ENCODE results near the gene PLCL1.

The PLCL1 gene

DNA sequence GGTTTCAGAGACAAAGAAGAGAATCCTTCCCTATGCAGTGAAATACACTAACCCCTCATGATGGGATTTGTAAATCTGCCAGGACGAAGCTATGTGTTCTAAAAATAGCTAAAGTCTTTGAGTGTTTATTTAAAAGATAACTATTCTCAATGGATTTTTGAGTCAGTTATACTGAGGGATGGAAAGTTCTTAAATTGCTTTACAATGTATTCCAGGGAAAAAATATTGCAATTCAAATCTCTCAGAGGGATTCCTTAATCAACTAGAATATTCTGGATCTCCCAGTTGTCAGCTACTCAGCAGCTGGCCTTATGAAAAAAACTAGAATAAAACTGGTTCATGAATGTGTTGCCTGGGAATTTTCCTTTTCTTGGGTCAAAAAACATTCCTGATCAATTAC lies 312.4 kb downstream of the PLCL1 start:
- no peak for DNase-seq (ENCODE audit: low read depth in 3 of 3)

GRCh38 chr2:198117406-198118041 lies 313.1 kb downstream of the PLCL1 start:
- no peak for DNase-seq (ENCODE audit: low read depth in 3 of 3)

DNA sequence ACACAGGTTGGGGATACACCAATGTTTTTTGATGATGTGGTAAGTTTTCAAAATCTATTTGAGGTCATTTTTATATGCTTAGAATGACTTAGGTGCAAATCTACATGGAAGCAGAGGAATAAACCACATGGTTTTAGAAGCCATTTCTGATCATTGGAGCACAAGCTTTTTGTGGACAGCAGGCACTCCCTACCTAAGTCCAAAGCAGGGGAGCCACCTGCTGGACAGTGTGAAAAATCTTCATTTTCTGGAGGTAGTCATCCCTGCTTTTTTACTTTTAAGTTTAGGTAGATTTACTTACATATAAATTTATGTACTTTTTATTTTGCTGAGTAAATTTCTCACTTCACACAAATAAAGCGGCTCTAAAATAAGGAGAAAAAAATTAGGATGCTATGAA lies 323.2 kb downstream of the PLCL1 start:
- DNase-seq (ENCODE audit: low read depth in 3 of 3), result peak; percentile 12 to 29 (median 22)

GRCh38 chr2:198129609-198130008 lies 325.2 kb downstream of the PLCL1 start:
- DNase-seq (ENCODE audit: low read depth in 3 of 3), result no peak

- DNase-seq (ENCODE audit: low read depth in 3 of 3), result no peak
Observed at GRCh38 chr2:198134293-198134955, 330.0 kb downstream of the PLCL1 start.

DNA sequence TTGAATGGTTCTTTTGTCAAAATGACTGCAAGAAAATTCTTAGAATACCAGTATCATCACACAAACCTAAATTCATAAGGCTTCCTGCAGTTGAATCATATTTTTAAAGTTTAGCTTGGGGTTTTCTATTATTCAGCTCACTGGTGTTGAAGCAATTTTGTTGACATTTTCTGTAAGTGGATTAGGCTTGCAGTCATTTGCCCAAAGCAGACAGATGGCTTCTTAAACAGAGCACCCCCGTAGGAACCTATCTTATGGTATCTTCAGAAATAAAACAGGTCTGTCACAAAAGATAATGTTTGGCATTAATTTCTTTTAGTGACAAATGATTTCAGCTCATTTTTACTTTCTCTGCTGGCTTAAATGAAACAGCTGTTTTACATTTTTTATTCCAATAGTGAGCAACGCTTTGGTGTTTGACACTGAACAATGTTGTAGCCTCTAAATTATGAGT lies 331.1 kb downstream of the PLCL1 start:
- no peak for DNase-seq (ENCODE audit: low read depth in 3 of 3)

- DNase-seq (ENCODE audit: low read depth in 3 of 3), result no peak
Observed at GRCh38 chr2:198136142-198136541, 331.7 kb downstream of the PLCL1 start.

DNA sequence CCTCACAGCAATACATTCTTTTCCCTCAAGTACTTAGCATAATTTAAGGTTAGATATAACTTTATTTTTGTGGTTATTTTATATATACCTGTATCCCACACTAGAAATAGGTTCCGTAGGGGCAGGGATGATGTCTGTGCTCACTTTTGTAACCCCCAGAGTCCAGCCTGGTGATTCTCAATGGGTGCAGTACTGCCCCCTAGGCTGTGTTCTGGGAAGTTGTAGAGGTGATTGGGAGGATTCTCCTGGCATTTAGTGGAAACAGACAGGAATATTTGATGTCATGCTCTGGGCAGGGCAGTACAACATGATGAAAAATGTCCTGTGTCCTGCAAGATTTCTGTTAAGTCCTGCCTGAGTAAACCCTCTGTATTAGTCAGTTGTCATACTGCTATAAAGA lies 333.3 kb downstream of the PLCL1 start:
- DNase-seq (ENCODE audit: low read depth in 3 of 3), result no peak

- DNase-seq (ENCODE audit: low read depth in 3 of 3), result no peak
Observed at GRCh38 chr2:198141726-198142125, 337.3 kb downstream of the PLCL1 start.

DNA sequence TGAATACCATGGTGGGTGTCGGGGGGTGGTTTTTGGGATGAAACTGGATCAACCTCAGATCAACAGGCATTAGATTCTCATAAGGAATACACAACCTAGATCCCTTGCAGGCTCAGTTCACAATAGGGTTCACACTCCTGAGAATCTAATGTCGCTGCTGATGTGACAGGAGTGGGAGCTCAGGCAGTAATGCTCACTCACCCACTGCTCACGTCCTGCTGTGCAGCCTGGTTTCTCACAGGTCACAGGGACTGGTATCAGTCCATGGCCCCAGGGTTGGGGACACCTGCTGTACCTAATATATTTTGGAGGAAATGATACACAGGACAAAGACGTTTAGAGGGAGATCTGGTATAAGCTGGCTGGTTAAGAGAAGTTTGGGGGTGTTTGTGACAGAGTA lies 338.8 kb downstream of the PLCL1 start:
- DNase-seq (ENCODE audit: low read depth in 3 of 3), result no peak

DNA sequence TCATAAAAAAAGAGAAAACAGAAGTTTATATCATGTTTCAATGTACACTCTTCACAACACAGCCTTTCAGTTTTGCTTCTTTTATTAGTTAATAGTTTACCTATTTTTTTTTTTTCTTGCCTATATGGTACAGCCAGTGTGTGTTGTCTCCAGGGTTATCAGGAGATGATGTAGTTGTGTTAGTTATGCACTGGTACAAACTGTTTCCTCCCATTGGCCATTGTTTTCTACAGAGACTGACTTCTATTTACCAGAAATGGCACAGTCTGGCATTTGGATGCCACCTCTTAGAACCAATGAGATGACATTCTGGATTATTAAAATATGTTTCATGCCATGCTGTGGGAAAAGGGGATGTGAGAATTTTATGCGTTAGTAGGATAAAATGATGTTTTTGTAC lies 339.4 kb downstream of the PLCL1 start:
- DNase-seq (ENCODE audit: low read depth in 3 of 3), result no peak

GRCh38 chr2:198144660-198145059 lies 340.3 kb downstream of the PLCL1 start:
- no peak for DNase-seq (ENCODE audit: low read depth in 3 of 3)

GRCh38 chr2:198146346-198146940 lies 342.1 kb downstream of the PLCL1 start:
- no peak for DNase-seq (ENCODE audit: low read depth in 3 of 3)

DNA sequence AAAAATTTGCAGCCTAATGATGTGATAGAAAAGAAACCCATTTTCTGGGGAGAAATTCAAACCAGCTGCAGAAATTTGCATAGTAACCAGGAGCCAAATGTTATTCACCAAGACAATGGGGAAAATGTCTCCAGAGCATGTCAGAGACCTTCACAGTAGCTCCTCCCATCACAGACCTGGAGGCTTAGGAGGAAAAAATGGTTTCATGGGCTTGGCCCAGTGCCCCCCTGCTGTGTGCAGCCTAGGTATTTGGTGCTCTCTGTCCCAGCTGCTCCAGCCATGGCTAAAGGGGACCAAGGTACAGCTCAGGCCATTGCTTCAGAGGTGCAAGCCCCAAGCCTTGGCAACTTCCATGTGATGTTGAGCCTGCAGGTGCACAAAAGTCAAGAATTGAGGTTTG lies 352.9 kb downstream of the PLCL1 start:
- no peak for DNase-seq (ENCODE audit: low read depth in 3 of 3)

- DNase-seq (ENCODE audit: low read depth in 3 of 3), result no peak
Observed at GRCh38 chr2:198161151-198161550, 356.8 kb downstream of the PLCL1 start.

DNA sequence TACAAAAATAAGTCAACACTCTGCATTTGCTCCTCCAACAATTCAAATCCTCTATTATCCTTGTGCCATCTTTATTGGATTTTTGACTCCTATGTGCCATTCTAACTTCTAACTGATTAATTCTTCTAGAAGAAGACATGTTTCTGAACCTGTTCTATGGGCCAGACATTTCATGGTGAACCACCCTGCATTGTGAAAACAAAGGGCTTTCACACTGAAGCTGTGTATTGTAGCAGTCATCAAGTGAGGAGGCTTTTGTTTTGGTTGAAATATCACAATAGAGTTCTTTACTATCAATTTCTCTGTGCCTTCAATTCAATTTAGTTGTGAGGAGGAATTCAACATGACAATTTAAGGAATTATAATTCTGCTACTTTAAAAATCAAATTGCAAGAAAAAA lies 357.9 kb downstream of the PLCL1 start:
- DNase-seq (ENCODE audit: low read depth in 3 of 3), result no peak

GRCh38 chr2:198164843-198165242 lies 360.4 kb downstream of the PLCL1 start:
- no peak for DNase-seq (ENCODE audit: low read depth in 3 of 3)

- no peak for DNase-seq (ENCODE audit: low read depth in 3 of 3)
Observed at GRCh38 chr2:198165289-198165688, 360.9 kb downstream of the PLCL1 start.

DNA sequence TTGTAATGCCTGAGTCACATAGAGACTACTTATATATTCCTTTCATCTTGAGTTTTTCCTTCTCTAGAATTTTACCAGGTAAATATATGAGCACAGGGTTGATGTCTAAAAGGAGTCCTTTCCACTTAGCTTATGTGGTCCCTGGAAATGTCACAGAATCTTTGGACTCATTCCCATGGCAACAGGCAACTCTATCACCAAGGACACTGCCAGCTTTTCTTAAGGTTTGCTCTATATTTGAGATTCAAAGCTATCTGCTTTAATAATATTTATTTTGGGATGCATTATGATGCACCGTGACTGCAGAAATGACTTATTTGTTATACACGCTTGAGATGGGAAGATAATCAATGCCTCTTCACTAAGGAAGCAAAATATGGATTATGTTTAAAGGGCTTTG lies 363.0 kb downstream of the PLCL1 start:
- DNase-seq (ENCODE audit: low read depth in 3 of 3), result no peak

DNA sequence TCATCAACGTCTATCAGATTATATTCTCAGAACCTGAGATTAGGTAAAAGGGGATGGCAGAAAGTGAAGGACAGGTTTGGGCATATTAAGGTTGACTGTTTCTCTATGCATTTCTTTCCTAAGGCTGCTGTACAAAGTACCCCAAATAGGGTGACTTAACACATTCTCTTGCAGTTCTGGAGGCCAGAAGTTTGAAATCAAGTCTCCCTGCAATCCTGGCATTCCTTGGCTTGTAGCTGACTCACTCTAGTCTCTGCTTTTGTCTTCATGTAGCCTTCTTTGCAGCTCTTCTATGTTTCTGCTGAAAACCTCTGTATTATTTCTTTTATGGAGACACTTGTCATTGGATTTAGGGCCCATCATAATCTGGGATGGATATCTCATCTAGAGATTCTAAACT lies 364.3 kb downstream of the PLCL1 start:
- DNase-seq (ENCODE audit: low read depth in 3 of 3), result no peak

DNA sequence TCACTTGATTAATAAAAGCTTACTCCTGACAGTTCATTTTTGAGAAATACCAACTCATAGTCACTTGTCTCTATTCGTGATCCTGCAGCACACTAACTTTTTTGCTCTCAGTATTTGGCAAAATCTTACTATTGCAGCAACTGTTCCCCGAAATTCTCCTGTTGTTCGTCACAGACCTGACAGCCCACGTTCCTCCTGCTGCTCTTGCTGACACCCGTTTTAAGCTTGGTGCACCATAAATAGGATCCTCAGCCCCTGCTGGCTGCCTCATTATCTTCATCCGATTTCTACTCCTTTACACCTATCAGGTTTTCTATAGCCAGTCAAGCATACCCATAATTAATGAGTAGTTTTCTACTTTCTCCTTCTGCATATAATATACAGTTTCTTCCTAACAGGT lies 368.8 kb downstream of the PLCL1 start:
- no peak for DNase-seq (ENCODE audit: low read depth in 3 of 3)

- no peak for DNase-seq (ENCODE audit: low read depth in 3 of 3)
Observed at GRCh38 chr2:198173864-198174263, 369.5 kb downstream of the PLCL1 start.

GRCh38 chr2:198175271-198175670 lies 370.9 kb downstream of the PLCL1 start:
- no peak for DNase-seq (ENCODE audit: low read depth in 3 of 3)

All from stimulated activated CD4-positive, alpha-beta T cell treated with anti-CD3 and anti-CD28 coated beads, TNF-alpha, amount 100 ng/mL, for 48 hours (primary cell).